ENCODE results near the gene DIS3L2.

- no peak for TF ChIP-seq CTCF (conservative IDR thresholded peaks at IDR 0.05)
- no peak for TF ChIP-seq EZH2 (IDR thresholded peaks at IDR 0.05; ENCODE audit: low read depth)
These were observed 165.0 kb downstream of the DIS3L2 start for GRCh38 chr2:232126301-232127099.
